HG02610 (cell line): Measurements from ENCODE around the gene MRPL33.

ENCODE experiments used
- ATAC-seq: cut with Tn5 transposase; IDR thresholded peaks from one replicate; pipeline ENCODE4 v1.9.1; 2021; ENCODE audit warnings: mild to moderate bottlenecking, moderate library complexity; ENCODE audit not compliant: unreplicated experiment

Gene MRPL33

DNA sequence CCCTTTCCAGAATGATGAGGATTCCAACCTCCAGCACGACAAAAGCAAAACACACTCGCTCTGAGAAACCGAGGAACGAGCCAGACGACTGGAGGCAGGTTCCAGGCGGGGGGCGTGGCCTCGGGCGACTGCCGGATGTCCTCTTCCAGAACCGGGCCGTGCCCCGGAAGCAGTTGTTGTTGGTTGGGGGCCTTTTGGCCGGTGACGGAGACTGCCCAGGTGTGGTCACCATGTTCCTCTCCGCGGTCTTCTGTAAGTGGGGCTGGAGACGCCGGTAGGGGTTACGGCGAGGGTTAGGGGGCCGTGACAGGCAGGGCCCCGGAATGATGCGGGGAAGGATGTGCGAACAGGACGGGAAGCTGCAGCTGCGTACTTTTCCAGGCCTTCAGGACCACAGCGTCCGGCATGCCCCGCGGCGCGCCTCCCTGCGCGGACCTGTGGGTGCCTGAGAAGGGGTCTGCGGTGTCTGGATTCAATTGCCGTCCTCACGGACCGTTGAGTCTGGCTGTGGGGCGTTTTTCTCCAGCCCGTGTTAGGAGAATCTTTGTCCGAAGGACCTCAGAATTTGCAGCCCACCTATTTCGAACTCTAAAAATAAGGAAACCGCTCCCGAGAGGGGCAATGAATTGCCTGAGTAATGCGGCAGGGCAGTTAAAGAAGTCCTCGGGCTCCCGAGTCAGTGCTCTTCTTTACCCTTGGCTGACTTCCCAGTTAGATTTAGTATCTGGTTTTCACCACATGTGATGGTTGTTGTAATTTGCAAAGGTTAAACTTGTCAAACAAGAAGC, at the start of gene MRPL33:
Gene MRPL33 (plus strand): TSS at position 172 of the 788 bp plus-strand sequence. CDS start 59 bp downstream, at position 231.
- ATAC-seq = peak; percentile 96

DNA sequence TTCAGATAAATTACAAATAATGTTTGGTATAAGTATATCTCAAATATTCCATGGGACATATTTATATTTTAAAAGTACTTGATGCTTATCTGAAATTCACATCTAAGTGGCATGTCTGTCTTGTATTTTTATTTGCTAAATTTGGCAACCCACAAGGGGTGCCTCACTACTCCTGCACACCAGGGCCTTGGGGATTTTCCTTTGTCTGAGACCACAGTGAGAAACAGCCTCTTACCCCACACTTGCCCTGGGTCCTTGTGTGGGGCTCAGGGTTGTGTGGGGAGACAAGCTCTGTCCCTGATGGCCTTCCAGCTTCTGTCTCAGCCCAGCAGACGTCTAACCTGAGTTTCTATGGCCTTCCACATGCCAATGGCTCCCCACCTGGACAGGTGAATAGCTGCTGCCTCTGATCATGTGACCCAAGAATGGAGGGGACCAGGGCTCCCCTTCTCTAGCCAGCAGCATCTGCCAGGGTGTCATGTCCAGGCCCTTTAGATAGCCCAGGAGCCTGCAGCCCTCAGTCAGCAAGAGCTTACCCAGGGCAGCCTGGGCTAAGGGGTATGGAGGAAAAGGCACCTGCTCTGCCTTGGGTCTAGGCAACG, 49.5 kb upstream of the MRPL33 start:
- ATAC-seq = no peak

DNA sequence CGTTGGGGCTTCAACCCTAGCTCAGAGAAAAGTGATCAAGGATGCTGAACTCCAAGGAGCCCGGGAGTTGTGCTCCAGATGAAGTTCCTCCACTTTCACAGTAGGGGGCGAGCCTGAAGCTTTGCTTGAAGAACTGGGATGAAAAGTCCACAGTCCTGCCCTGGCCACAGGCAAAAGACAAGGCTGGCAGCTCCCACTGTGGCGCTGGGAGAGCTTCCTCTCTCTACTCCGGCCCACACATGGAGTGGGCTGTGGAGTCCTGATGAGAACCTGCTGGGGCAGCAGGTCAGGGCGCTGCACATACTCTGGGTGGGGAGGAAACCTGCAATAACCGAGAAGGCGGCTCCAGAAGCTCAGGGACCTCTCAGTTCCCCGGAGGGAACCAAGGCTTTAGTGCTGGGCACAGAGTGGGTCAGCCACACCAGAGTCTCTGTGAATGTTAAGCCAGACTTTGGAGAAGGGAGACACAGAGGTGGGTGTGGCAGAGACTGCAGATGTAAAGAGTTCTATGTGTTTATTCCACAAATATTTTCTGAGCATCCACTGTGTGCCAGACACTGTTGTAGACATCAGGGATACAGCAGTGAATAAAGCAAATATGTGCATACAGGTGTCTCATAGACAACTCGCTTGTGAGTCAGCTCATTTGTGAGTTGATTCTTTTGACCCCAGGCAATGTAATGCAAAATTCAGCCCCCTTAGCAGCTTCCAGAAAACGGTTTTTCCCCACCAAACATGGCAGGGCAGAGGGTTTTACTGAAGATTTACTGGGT, 48.0 kb upstream of the MRPL33 start:
- ATAC-seq = no peak

DNA sequence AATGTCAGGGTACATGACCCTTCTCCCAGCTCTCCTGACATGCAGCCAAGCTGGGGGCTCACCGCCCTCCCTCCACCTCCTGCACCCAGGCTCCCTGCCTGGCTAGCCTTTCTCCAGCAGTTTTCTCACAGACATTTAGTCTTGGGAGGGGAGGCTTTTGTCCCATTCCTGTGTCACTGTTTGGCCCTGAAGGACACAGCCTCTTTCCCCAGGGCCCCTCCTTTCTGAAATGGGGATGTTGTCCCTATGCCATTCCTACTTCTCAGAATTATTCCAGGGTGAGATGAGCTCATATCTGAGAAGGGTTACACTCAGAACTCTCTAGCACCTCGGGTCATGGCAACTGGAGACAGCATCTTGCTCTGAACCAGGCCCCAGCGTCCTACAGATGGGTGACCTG, 47.3 kb upstream of the MRPL33 start:
- no peak for ATAC-seq

GRCh38 chr2:27724905-27725701, 46.4 kb upstream of the MRPL33 start:
- no peak for ATAC-seq

- ATAC-seq = no peak
These were observed 44.3 kb upstream of the MRPL33 start for GRCh38 chr2:27727257-27727656.

- ATAC-seq = no peak
These were observed 43.2 kb upstream of the MRPL33 start for GRCh38 chr2:27728081-27728858.

DNA sequence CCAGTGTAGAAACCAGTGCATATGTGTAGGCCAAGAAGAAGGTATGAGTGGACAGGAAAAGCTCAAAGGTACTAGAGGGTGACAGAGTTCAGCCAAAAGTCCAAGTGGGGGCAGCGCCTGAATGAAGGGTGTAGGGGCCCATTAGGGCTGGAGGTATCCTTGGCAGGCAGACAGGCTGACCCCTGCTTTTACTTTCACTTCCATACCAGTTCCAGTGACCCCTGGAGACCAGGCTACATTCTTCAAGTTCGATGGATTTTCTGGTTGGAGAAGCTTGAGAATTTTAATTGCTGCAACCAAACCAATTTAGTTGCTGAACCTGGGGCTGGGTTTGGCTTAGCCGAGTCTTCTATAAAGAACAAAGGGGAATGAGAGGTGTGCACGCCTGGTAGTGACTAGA, 42.3 kb upstream of the MRPL33 start:
- ATAC-seq = no peak

- no peak for ATAC-seq
These were observed 41.9 kb upstream of the MRPL33 start for GRCh38 chr2:27729614-27730013.

DNA sequence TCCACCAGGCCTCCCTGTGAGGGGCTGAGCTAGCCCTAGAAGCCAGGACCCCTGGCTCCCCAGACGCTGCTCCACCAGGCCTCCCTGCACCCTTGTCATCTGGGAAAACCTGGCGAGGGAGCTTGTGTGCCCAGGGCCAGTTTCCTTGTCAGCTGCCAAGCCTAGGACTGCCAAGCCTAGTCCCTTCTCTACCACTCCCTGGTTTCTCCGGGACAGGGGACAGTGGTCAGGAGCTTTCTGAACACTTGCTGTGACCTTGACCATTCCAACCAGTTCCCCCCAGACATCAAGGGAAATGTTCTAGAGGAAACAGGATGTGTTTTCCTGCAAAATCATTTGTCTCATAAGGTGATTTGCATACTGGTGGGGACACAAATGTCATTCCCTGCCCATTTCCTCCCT, 41.3 kb upstream of the MRPL33 start:
- ATAC-seq = no peak

DNA sequence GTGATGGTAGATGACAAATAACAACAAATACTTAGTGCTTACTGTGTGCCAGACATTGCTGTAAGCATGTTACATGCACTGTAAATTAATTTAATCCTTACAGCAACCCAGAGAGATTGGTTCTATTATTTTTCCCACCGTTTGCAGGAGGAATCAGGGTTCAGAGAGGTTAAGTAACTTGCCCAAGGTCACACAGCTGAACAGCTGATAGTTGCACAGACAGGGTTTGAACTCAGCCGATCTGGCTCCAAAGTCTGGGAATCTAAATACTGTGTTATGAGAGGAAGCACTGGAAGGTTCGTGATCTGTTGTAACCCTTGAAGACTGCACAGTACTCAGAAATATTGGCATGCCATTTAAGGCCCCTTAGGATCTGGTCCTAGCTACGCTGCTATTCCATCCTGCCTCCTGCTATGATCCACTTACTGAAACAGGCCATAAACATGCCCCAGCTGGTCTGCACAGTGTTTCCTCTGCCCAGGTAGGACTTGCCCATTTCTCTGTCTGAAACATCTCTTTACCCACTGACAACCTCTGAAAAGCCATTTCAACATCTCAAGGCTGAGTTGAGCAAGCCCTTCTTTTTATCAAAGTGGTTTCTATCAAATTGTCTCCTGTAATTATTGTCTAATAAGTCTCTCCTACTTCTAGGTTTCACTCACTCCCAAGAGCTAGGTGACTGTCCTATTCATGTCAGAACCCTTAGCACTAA, 40.4 kb upstream of the MRPL33 start:
- ATAC-seq = no peak

DNA sequence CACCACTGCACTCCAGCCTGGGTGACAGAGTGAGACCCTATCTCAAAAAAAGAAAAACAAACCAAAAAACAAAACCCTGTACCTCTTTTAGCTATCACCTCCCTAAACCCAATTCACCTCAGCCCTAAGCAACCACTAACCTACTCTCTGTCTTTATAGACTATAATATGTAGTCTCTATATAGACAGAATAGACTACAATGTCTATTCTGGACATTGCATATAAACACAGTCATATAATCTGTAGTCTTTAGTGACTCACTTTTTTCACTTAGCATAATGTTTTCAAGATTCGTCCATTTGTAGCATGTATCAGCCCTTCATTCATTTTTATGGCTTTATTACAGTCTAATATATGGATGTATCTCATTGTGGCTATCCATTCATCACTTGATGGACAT, 37.2 kb upstream of the MRPL33 start:
- ATAC-seq = no peak

GRCh38 chr2:27735263-27735904, 36.1 kb upstream of the MRPL33 start:
- ATAC-seq = no peak

DNA sequence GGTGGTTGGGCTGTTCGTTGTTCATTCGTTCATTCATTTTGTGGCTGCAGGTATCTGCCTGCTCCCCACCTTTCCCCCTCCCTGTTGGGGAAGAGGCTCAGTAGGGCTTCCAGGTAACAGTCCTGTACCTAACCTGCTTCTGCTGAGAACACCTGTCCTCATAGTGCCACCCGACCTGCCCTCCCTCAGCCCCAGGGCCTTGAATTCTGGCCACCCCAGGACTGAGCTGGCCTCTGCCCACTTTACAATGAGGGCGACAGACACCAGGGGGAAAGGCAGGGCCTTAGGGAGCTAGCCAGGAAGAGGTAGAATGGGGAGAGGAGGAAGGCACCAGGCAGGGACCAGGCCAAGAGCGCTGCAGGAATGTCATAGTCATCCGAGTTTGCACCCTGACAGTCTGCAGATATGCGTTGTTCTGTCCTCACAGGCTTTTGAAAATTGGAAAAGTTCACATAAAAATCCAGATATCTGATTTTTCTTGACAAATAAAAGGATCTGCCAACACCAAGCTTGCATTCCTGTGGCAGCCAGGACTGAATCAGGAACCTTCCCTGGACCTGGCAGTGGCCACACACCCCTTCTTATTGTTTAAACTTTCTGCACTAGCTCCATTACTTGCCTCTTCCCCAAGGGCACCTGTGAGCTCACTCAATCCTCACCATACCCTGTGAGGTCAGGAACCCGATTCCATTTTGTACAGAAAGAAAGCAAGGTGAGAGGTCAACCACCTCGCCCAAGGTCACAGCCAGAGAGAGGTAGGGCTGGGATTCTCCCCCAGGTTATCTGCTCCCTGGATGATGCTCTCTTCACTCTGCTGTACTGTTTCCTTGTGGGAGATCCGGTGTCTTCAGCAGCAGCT, 35.3 kb upstream of the MRPL33 start:
- ATAC-seq = no peak

DNA sequence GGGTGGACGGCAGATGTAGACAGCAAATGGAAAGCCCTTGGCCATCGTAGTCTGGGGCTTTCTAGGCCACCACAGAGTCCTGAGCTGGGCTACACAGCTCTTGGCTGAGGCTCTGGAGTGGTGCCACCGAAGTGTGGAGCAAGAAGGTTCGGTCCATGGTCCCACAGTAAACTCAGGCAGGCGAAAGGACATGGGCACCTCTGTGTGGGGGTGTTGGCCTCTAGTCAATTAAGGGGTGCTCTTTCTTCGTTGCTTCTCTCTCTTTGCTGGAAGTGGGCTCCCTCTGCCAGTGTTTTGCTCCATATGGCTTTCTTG, 34.7 kb upstream of the MRPL33 start:
- ATAC-seq = no peak

DNA sequence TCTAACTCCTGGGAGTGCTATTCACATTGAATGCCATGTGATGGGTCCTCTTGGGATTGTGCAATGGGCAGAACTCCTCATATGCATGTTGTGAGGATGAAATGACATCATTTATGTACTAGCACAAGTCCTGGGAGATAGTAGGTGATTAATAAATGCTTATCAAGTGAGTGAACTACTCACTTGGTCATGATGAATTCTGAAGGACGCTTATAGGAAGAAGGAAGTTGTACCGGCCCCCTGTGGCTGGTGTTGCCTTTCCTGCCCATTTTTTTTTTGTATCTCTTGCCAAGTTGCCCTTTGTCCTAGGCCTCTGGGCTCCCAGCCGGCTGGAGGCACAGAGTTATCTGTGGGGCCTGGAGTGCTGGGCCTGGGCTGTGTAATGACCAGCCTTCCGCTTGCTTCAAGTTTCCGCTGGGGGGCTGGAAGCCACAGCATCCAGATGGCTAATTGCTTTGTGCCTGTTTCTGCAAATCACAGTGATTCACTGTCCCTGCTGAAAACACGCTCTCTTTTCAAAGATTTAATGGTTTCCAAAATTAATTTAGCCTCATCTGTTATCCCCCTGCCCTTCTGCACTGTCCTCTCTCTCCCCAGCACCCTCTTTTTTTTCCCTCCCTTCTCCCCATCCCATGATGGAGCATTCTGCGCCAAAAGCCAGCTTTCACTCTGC, 33.7 kb upstream of the MRPL33 start:
- no peak for ATAC-seq

- ATAC-seq = no peak
These were observed 33.0 kb upstream of the MRPL33 start for GRCh38 chr2:27738349-27739057.
